ENCODE results near the gene KL. TPM values are rescaled to one million over a fixed set of nuclear protein-coding genes. Genes with fewer than 3 reads are reported as not detected.

KL gene
- total RNA-seq, 2 donors from 2014 or later = 0.09 TPM; not detected in 1

- Mint-ChIP-seq H3K9me3 (peaks cover 30% of the 10 kb centered on the region), H3K4me3 (no peak overlapping the region), H3K27me3 (ENCODE audit: insufficient read depth) (peaks cover 4% of the 10 kb centered on the region), H3K4me1 (peaks cover 18% of the 10 kb centered on the region), H3K27ac (no peak overlapping the region), H3K36me3 (ENCODE audit: low read depth) (peaks cover 2% of the 10 kb centered on the region)
- Histone ChIP-seq H3K4me1 (ENCODE audit: control insufficient read depth, insufficient read depth, low read length) (no peaks in the 10 kb centered on the region), H3K4me3 (ENCODE audit: low read length) (peak overlapping the region; percentile 19), H3K27ac (ENCODE audit: low read depth, low read length) (no peak overlapping the region), H3K36me3 (ENCODE audit: control insufficient read depth, insufficient read depth, low read length) (no peaks in the 10 kb centered on the region), H3K27me3 (ENCODE audit: control insufficient read depth, insufficient read depth, low read length, poor library complexity, severe bottlenecking) (no peaks in the 10 kb centered on the region), H3K9ac (ENCODE audit: extremely low read depth, low read length, poor library complexity, severe bottlenecking) (no peak overlapping the region), H3K9me3 (ENCODE audit: control insufficient read depth, low read length) (peaks cover 35% of the 10 kb centered on the region)
- TF ChIP-seq, protein P1, sequence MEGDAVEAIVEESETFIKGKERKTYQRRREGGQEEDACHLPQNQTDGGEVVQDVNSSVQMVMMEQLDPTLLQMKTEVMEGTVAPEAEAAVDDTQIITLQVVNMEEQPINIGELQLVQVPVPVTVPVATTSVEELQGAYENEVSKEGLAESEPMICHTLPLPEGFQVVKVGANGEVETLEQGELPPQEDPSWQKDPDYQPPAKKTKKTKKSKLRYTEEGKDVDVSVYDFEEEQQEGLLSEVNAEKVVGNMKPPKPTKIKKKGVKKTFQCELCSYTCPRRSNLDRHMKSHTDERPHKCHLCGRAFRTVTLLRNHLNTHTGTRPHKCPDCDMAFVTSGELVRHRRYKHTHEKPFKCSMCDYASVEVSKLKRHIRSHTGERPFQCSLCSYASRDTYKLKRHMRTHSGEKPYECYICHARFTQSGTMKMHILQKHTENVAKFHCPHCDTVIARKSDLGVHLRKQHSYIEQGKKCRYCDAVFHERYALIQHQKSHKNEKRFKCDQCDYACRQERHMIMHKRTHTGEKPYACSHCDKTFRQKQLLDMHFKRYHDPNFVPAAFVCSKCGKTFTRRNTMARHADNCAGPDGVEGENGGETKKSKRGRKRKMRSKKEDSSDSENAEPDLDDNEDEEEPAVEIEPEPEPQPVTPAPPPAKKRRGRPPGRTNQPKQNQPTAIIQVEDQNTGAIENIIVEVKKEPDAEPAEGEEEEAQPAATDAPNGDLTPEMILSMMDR (conservative IDR thresholded peaks at IDR 0.05) = no peak
- DNase-seq = no peak
- 73 to 97% methylated on average over 1 to 2 of the region's 2 CpGs for WGBS, 2 experiments (ENCODE audit: insufficient coverage in 1 of 2, insufficient read length in 1 of 2)
Measured at GRCh38 chr13:33007237-33007636, 9.0 kb upstream of the KL start.

- WGBS, 2 experiments (ENCODE audit: insufficient coverage in 1 of 2, insufficient read length in 1 of 2) = 95% methylated on average over 3 of the region's 3 CpGs; no CpG with 5 or more reads in 1 of the 2 experiments
- Histone ChIP-seq H3K9ac (ENCODE audit: extremely low read depth, low read length, poor library complexity, severe bottlenecking) (no peak overlapping the region), H3K4me3 (ENCODE audit: low read length) (peak overlapping the region; percentile 19), H3K27me3 (ENCODE audit: control insufficient read depth, insufficient read depth, low read length, poor library complexity, severe bottlenecking) (no peaks in the 10 kb centered on the region), H3K9me3 (ENCODE audit: control insufficient read depth, low read length) (peaks cover 28% of the 10 kb centered on the region), H3K36me3 (ENCODE audit: control insufficient read depth, insufficient read depth, low read length) (no peaks in the 10 kb centered on the region), H3K4me1 (ENCODE audit: control insufficient read depth, insufficient read depth, low read length) (no peaks in the 10 kb centered on the region), H3K27ac (ENCODE audit: low read depth, low read length) (no peak overlapping the region)
- TF ChIP-seq, protein P1 (conservative IDR thresholded peaks at IDR 0.05) = no peak
- H3K9me3 Mint-ChIP-seq = peaks cover 29% of the 10 kb centered on the region
- peaks cover 4% of the 10 kb centered on the region for H3K27me3 Mint-ChIP-seq (ENCODE audit: insufficient read depth)
- peaks cover 18% of the 10 kb centered on the region for H3K4me1 Mint-ChIP-seq
- peaks cover 2% of the 10 kb centered on the region for H3K36me3 Mint-ChIP-seq (ENCODE audit: low read depth)
- no peak overlapping the region for H3K4me3 Mint-ChIP-seq
- DNase-seq = no peak
- H3K27ac Mint-ChIP-seq = no peak overlapping the region
Measured at GRCh38 chr13:33007950-33008349, 8.3 kb upstream of the KL start.

- no peak for DNase-seq
- Histone ChIP-seq H3K27me3 (ENCODE audit: control insufficient read depth, insufficient read depth, low read length, poor library complexity, severe bottlenecking) (peaks cover 11% of the 10 kb centered on the region), H3K4me1 (ENCODE audit: control insufficient read depth, insufficient read depth, low read length) (no peaks in the 10 kb centered on the region), H3K4me3 (ENCODE audit: low read length) (no peak overlapping the region), H3K9ac (ENCODE audit: extremely low read depth, low read length, poor library complexity, severe bottlenecking) (no peak overlapping the region), H3K36me3 (ENCODE audit: control insufficient read depth, insufficient read depth, low read length) (no peaks in the 10 kb centered on the region), H3K27ac (ENCODE audit: low read depth, low read length) (no peak overlapping the region), H3K9me3 (ENCODE audit: control insufficient read depth, low read length) (peaks cover 25% of the 10 kb centered on the region)
- H3K27me3 Mint-ChIP-seq (ENCODE audit: insufficient read depth) = peaks cover 16% of the 10 kb centered on the region
- TF ChIP-seq, protein P1 (conservative IDR thresholded peaks at IDR 0.05) = no peak
- no peak overlapping the region for H3K27ac Mint-ChIP-seq
- peaks cover 18% of the 10 kb centered on the region for H3K4me1 Mint-ChIP-seq
- WGBS, 2 experiments (ENCODE audit: insufficient coverage in 1 of 2, insufficient read length in 1 of 2) = 69 to 75% methylated on average over 3 to 5 of the region's 5 CpGs
- peaks cover 2% of the 10 kb centered on the region for H3K36me3 Mint-ChIP-seq (ENCODE audit: low read depth)
- peaks cover 23% of the 10 kb centered on the region for H3K9me3 Mint-ChIP-seq
- H3K4me3 Mint-ChIP-seq = no peak overlapping the region
Measured at GRCh38 chr13:33008946-33009722, 7.1 kb upstream of the KL start.
